UCSD-AML1 (cell line): ENCODE measurements around the gene FEN1.

ENCODE experiments used
- DNase-seq: peaks from one replicate; lab custom pipeline; 2025; ENCODE audit not compliant: unreplicated experiment; lab: John Stamatoyannopoulos, UW

FEN1 gene

GRCh38 chr11:61816736-61817455 lies 24.2 kb downstream of the FEN1 start, which contains the start of gene FADS1:
TSS of gene FADS1 (minus strand) at chr11:61817003. CDS start at chr11:61816929, 74 bp downstream.
- peak; percentile 97 for DNase-seq

- no peak for DNase-seq
Measured at GRCh38 chr11:61817471-61818202, 24.9 kb downstream of the FEN1 start.

- no peak for DNase-seq
Measured at GRCh38 chr11:61820174-61820573, 27.5 kb downstream of the FEN1 start.

- peak; percentile 80 for DNase-seq
Measured at GRCh38 chr11:61826930-61827570, 34.3 kb downstream of the FEN1 start.

- DNase-seq: peak; percentile 98
Measured at GRCh38 chr11:61827571-61828378, 35.1 kb downstream of the FEN1 start, which contains the start of gene FADS2. TSS of gene FADS2 (plus strand) at chr11:61828300. CDS start at chr11:61828391, 91 bp downstream.

- no peak for DNase-seq
Measured at GRCh38 chr11:61828379-61828628, 35.6 kb downstream of the FEN1 start.

GRCh38 chr11:61828629-61829407 lies 36.1 kb downstream of the FEN1 start:
- peak; percentile 64 for DNase-seq

GRCh38 chr11:61829806-61830205 lies 37.1 kb downstream of the FEN1 start:
- DNase-seq: no peak

- no peak for DNase-seq
Measured at GRCh38 chr11:61830237-61831105, 37.8 kb downstream of the FEN1 start.

- no peak for DNase-seq
Measured at GRCh38 chr11:61832207-61832606, 39.5 kb downstream of the FEN1 start.

- no peak for DNase-seq
Measured at GRCh38 chr11:61832754-61833153, 40.0 kb downstream of the FEN1 start.

- no peak for DNase-seq
Measured at GRCh38 chr11:61833471-61833870, 40.8 kb downstream of the FEN1 start.

GRCh38 chr11:61833926-61834277 lies 41.2 kb downstream of the FEN1 start:
- DNase-seq: no peak

GRCh38 chr11:61834278-61835048 lies 41.8 kb downstream of the FEN1 start:
- DNase-seq: peak; percentile 90

- no peak for DNase-seq
Measured at GRCh38 chr11:61836193-61836592, 43.5 kb downstream of the FEN1 start.

- no peak for DNase-seq
Measured at GRCh38 chr11:61837411-61838005, 44.8 kb downstream of the FEN1 start.

GRCh38 chr11:61838501-61838900 lies 45.8 kb downstream of the FEN1 start:
- no peak for DNase-seq

GRCh38 chr11:61838921-61839320 lies 46.2 kb downstream of the FEN1 start:
- no peak for DNase-seq
